ENCODE data around the gene LRRC4C. TPM values are rescaled to one million over a fixed set of nuclear protein-coding genes. Genes with fewer than 3 reads are reported as not detected.

Gene LRRC4C
- total RNA-seq, 4 donors from 2014 or later = 0.38 to 3.5 (median 0.95) TPM; not detected in 1

GRCh38 chr11:40401132-40401853, 1058.2 kb downstream of the LRRC4C start:
- DNase-seq (ENCODE audit: low spot score) = no peak
- ATAC-seq (ENCODE audit: low FRiP score) = no peak
- TF ChIP-seq CTCF (IDR thresholded peaks at IDR 0.05) = no peak

- no peak for DNase-seq (ENCODE audit: low spot score)
- ATAC-seq (ENCODE audit: low FRiP score) = no peak
- TF ChIP-seq CTCF (IDR thresholded peaks at IDR 0.05) = no peak
Measured at GRCh38 chr11:40397141-40397540, 1062.3 kb downstream of the LRRC4C start.

DNA sequence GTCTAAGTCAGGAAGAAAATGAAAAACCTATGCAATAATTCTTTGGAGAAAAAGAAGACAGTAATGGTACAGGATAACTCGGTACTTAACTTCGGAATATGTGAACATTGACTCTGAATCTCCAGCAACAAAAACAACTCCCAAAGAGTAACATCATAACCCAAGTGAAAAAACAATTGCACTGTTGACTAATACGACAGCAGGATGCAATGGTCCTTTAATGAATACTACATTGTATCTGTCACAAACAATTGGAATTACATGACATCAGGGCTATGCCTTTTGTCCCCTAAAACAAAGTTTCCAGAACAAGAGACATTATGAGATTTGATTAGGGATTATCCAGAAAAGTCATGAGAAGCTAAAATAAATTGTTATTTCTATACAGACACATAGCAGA, 1065.9 kb downstream of the LRRC4C start:
- ATAC-seq (ENCODE audit: low FRiP score) = no peak
- no peak for TF ChIP-seq CTCF (IDR thresholded peaks at IDR 0.05)

DNA sequence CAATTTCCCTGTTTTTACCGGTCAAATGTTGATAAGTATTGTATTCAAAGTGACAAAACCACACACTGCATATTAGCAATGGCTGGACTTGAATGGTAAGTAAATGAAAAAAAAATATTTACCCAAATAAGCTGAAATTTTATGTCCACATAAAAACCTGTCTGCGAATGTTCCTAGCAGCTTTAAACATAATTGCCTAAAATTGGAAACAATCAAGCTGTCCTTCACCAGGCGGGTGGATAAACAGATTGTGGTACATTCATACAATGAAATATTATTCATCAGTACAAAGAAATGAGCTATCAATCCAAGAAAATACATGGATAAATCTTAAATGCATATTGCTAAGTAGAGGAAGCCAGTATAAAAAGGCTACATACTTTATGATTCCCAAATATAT, 1067.8 kb downstream of the LRRC4C start:
- TF ChIP-seq CTCF (IDR thresholded peaks at IDR 0.05) = no peak
- no peak for ATAC-seq (ENCODE audit: low FRiP score)
- no peak for DNase-seq (ENCODE audit: low spot score)

More for the DNA sequence above, 1065.9 kb downstream of the LRRC4C start:
- no peak for DNase-seq (ENCODE audit: low spot score)

DNA sequence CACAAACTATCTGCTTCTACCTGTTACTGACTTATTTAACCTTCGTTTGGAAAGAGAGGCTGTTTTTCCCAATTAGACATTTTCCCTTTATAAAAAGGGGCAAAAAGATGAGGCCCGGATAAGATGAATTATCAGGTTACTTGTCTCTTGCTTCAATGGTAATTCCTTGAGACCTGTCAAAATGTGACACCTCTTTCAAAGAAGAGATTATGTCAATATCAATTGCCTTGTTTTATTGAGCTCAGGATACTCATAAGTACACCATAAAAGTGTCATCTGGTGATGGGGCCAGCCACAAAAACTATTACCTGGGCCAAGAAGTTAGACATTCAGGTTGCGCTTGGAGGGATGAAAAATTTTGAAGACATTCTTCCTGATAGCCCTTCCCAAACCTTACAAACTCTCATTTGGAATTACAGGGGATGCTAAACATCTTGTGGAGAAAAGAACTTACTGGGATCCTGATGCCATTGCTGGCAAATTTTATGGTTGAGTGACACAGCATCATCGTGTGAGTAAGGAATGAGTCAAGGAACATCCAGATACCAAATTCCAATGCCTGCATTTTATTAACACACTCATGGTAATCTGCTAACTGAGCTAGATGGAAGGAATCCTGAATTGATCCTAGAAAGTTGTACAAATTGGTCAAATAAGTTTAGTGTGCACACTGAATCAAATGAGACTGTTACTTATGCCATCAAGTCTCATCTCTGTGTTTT, 1071.2 kb downstream of the LRRC4C start:
- TF ChIP-seq CTCF (IDR thresholded peaks at IDR 0.05) = no peak
- ATAC-seq (ENCODE audit: low FRiP score) = no peak
- DNase-seq (ENCODE audit: low spot score) = no peak

- no peak for TF ChIP-seq CTCF (IDR thresholded peaks at IDR 0.05)
- DNase-seq (ENCODE audit: low spot score) (no peak), ATAC-seq (ENCODE audit: low FRiP score) (no peak)
Measured at GRCh38 chr11:40387240-40387980, 1072.0 kb downstream of the LRRC4C start.

All from omental fat pad (tissue), 4 donors.